Endothelial cell of umbilical vein (primary cell): ENCODE data around the gene SEZ6L2. TPM values are rescaled to one million over a fixed set of nuclear protein-coding genes. Genes with fewer than 3 reads are reported as not detected.
"Not testable (repeated sequence)": the region's sequence is repeated elsewhere in the genome, so short reads cannot be mapped to it uniquely, and the experiment has no call there.

Experiments used
- BruUV-seq: library from RNA; stranded (reverse); fragments of 400-500 nt; replicated peaks from 2 replicates; lab custom pipeline; 2021; lab: Mats Ljungman, UMichigan
- CTCF ChIA-PET: fragments of 300-600, 350-600 bp; sonication (Branson Sonifier 250); formaldehyde crosslinking; loops from one replicate; lab custom pipeline; 2021; ENCODE audit warnings: antibody characterized with exemption, inconsistent platforms; lab: Charles Lee
- POLR2A ChIA-PET: fragments of 300-600, 350-600 bp; sonication (Branson Sonifier 250); formaldehyde crosslinking; loops from one replicate; lab custom pipeline; 2021; ENCODE audit warnings: antibody characterized with exemption, inconsistent platforms; lab: Charles Lee
- DNase-seq: peaks from one replicate; pipeline ENCODE4 v3.0.0-alpha.2; 2011; ENCODE audit warnings: low read depth, low spot score
- FAIRE-seq: peaks from 2 replicates; lab custom pipeline; 2011; peaks lifted over from hg19 to GRCh38; lab: Jason Lieb, UNC
- H2AFZ ChIP-seq: 2 replicates; pipeline ENCODE4 v1.6.0; 2012; ENCODE audit warnings: low read depth, low read length, control low read depth, inconsistent platforms
- H3K27ac ChIP-seq: 2 replicates; pipeline ENCODE4 v1.5.1; 2011; ENCODE audit warnings: low read depth, mild to moderate bottlenecking, control low read depth, low read length, moderate library complexity; ENCODE audit not compliant: insufficient read depth
- H3K27me3 ChIP-seq, 2 experiments: 2 replicates each; pipeline versions ENCODE4 v1.6.0 to v1.6.1; 2011; ENCODE audit warnings: low read length in 2 of 2, mixed read lengths in 1 of 2; ENCODE audit not compliant: control insufficient read depth in 2 of 2, insufficient read depth in 2 of 2
- H3K36me3 ChIP-seq, 2 experiments: 2 replicates in 1 of 2; 3 replicates in 1 of 2; pipeline ENCODE4 v1.5.1; 2011; ENCODE audit warnings: low read length in 2 of 2, mild to moderate bottlenecking in 1 of 2, moderate library complexity in 1 of 2; ENCODE audit not compliant: control insufficient read depth in 2 of 2, insufficient read depth in 2 of 2; ENCODE audit errors: extremely low read depth in 1 of 2
- H3K4me1 ChIP-seq: 3 replicates; pipeline ENCODE4 v1.5.1; 2011; ENCODE audit warnings: mild to moderate bottlenecking, low read length; ENCODE audit not compliant: control insufficient read depth, insufficient read depth; ENCODE audit errors: extremely low read depth
- H3K4me2 ChIP-seq: 2 replicates; pipeline ENCODE4 v1.6.1; 2011; ENCODE audit warnings: low read length, control low read depth, mixed read lengths; ENCODE audit not compliant: insufficient read depth
- H3K4me3 ChIP-seq, 3 experiments: fragments of 200-600 bp in 1 of 3; sonication (generic), shearing (Covaris generic) in 1 of 3; replicated peaks in 1 of 3; 2 replicates each; pipeline ENCODE4 v1.5.1; 2011 to 2016; ENCODE audit warnings: control low read depth in 3 of 3, low read length in 3 of 3, mild to moderate bottlenecking in 2 of 3, inconsistent platforms in 1 of 3, low read depth in 1 of 3, moderate library complexity in 1 of 3; ENCODE audit not compliant: insufficient read depth in 1 of 3
- H3K79me2 ChIP-seq: 2 replicates; pipeline ENCODE4 v1.6.0; 2012; ENCODE audit warnings: low read length, inconsistent platforms; ENCODE audit not compliant: control insufficient read depth, insufficient read depth
- H3K9ac ChIP-seq: replicated peaks from 2 replicates; pipeline ENCODE3; 2011; ENCODE audit warnings: low read length, control low read depth; ENCODE audit not compliant: insufficient read depth; ENCODE audit errors: extremely low read depth
- H3K9me1 ChIP-seq: replicated peaks from 3 replicates; pipeline ENCODE4 v1.6.0; 2011; ENCODE audit warnings: mild to moderate bottlenecking, low read length; ENCODE audit not compliant: control insufficient read depth, insufficient read depth; ENCODE audit errors: extremely low read depth
- H3K9me3 ChIP-seq: replicated peaks from 2 replicates; pipeline ENCODE4 v1.5.1; 2012; ENCODE audit warnings: low read length, inconsistent platforms; ENCODE audit not compliant: control insufficient read depth, insufficient read depth
- H4K20me1 ChIP-seq: replicated peaks from 2 replicates; pipeline ENCODE3; 2011; ENCODE audit warnings: mild to moderate bottlenecking, low read length; ENCODE audit not compliant: control insufficient read depth, insufficient read depth; ENCODE audit errors: extremely low read depth
- EZH2 ChIP-seq: IDR thresholded peaks from 2 replicates; pipeline ENCODE4 v1.6.1; 2012; ENCODE audit warnings: borderline replicate concordance, low read depth, mild to moderate bottlenecking, moderate library complexity, low read length, inconsistent platforms; ENCODE audit not compliant: severe bottlenecking
- FOS ChIP-seq: IDR thresholded peaks from 2 replicates; pipeline ENCODE4 v1.6.1; 2011; ENCODE audit warnings: mild to moderate bottlenecking, low read length, moderate library complexity, borderline replicate concordance; ENCODE audit not compliant: insufficient read depth
- GATA2 ChIP-seq: IDR thresholded peaks from 2 replicates; pipeline ENCODE4 v1.7.0; 2011; ENCODE audit warnings: low read depth, mild to moderate bottlenecking, moderate library complexity, mixed read lengths, low read length; ENCODE audit not compliant: insufficient read length, insufficient read depth
- JUN ChIP-seq: IDR thresholded peaks from 2 replicates; pipeline ENCODE4 v1.6.1; 2011; ENCODE audit warnings: borderline replicate concordance, low read depth; ENCODE audit not compliant: insufficient read length, insufficient read depth
- MYC ChIP-seq: IDR thresholded peaks from one replicate; pipeline ENCODE4 v1.6.1; 2011; ENCODE audit warnings: mild to moderate bottlenecking, low read depth, low read length
- POLR2A ChIP-seq: IDR thresholded peaks from 2 replicates; pipeline ENCODE4 v1.6.1; 2012; ENCODE audit warnings: low read depth, mild to moderate bottlenecking, control low read depth, low read length
- POLR2AphosphoS5 ChIP-seq: IDR thresholded peaks from 2 replicates; pipeline ENCODE4 v1.6.1; 2012; ENCODE audit warnings: low read depth, mild to moderate bottlenecking, control low read depth, low read length, moderate library complexity; ENCODE audit not compliant: insufficient read depth
- dilution Hi-C: fragments of 300-500 bp; cut with MboI; formaldehyde crosslinking; loops from one replicate; pipeline ENCODE4 v1.15.0; 2019; ENCODE audit warnings: low sequenced_read_pairs; ENCODE audit not compliant: extremely low pct_ligation_motif_present
- intact Hi-C: fragments of 100-400 bp; cut with micrococcal nuclease; formaldehyde crosslinking; loops from one replicate; pipeline ENCODE4 v1.10.0; 2022
- polyA plus RNA-seq, 4 experiments: library from polyadenylated mRNA; depleted of rRNA in 3 of 4; stranded (reverse) in 3 of 4; unstranded in 1 of 4; fragments of >200 nt; gene quantifications; 2 replicates each; pipeline versions ENCODE4 v1.2.1 to v1.2.3, GENCODE V29; 2011 to 2012; ENCODE audit warnings: missing spikeins in 1 of 4
- total RNA-seq: library from RNA; stranded (reverse); gene quantifications from 2 replicates; pipeline ENCODE4 v1.2.3, GENCODE V29; 2021
- TF ChIP-seq, protein P1 (sequence below), 2 donors: IDR thresholded peaks; 1 replicate in 1 of 2; 2 replicates in 1 of 2; pipeline ENCODE4 v1.5.1; 2011; ENCODE audit warnings: low read length in 2 of 2, mild to moderate bottlenecking in 2 of 2, moderate library complexity in 2 of 2, control low read depth in 1 of 2, inconsistent platforms in 1 of 2, low read depth in 1 of 2; ENCODE audit not compliant: insufficient read depth in 1 of 2; ENCODE audit errors: extremely low read depth in 1 of 2
- TF ChIP-seq, protein P2 (sequence below): IDR thresholded peaks from 2 replicates; pipeline ENCODE4 v1.6.1; 2011; ENCODE audit not compliant: insufficient read depth, insufficient read length

The SEZ6L2 gene
- total and polyA plus RNA-seq, 2 donors (not counting 3 experiments of a cell fraction or from before 2014, with no cell fraction given) = 2.4 to 4.5 TPM

GRCh38 chr16:29910819-29911675 is 11.7 kb upstream of the SEZ6L2 start:
- no TSS peak for BruUV-seq
- ChIA-PET CTCF (interaction anchor here (1.7 kb wide), 1 partner anchor 15 kb away, joined by 5 read pairs; the partner anchor contains the start of gene KCTD13), POLR2A (no interaction called here)
- no peak for DNase-seq
- H3K27me3 ChIP-seq = no peaks in the 10 kb centered on the region
- intact Hi-C loops (no loop called here), dilution Hi-C loops (no loop called here)
- H3K4me1 ChIP-seq = peaks cover 3% of the 10 kb centered on the region
- H3K27ac ChIP-seq = no peak overlapping the region
- FAIRE-seq = no peak
- H3K4me3 ChIP-seq = no peak overlapping the region
- H3K79me2 ChIP-seq = no peaks in the 10 kb centered on the region
- peaks cover 0 to 3% of the 10 kb centered on the region in 2 experiments for H3K36me3 ChIP-seq
- H4K20me1 ChIP-seq = no peaks in the 10 kb centered on the region
- H3K4me2 ChIP-seq = no peak overlapping the region
- H3K9me1 ChIP-seq = no peaks in the 10 kb centered on the region
- TF ChIP-seq, protein P1, sequence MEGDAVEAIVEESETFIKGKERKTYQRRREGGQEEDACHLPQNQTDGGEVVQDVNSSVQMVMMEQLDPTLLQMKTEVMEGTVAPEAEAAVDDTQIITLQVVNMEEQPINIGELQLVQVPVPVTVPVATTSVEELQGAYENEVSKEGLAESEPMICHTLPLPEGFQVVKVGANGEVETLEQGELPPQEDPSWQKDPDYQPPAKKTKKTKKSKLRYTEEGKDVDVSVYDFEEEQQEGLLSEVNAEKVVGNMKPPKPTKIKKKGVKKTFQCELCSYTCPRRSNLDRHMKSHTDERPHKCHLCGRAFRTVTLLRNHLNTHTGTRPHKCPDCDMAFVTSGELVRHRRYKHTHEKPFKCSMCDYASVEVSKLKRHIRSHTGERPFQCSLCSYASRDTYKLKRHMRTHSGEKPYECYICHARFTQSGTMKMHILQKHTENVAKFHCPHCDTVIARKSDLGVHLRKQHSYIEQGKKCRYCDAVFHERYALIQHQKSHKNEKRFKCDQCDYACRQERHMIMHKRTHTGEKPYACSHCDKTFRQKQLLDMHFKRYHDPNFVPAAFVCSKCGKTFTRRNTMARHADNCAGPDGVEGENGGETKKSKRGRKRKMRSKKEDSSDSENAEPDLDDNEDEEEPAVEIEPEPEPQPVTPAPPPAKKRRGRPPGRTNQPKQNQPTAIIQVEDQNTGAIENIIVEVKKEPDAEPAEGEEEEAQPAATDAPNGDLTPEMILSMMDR (IDR thresholded peaks at IDR 0.05; ENCODE audit: extremely low read depth in 1 of 2, insufficient read depth in 1 of 2, low read depth in 1 of 2, low read length in 2 of 2) = no peak
- no peak for TF ChIP-seq GATA2
- no peak for TF ChIP-seq POLR2AphosphoS5
- TF ChIP-seq MYC = no peak
- TF ChIP-seq POLR2A = no peak
- no peak for TF ChIP-seq FOS
- TF ChIP-seq JUN = no peak
- TF ChIP-seq, protein P2, sequence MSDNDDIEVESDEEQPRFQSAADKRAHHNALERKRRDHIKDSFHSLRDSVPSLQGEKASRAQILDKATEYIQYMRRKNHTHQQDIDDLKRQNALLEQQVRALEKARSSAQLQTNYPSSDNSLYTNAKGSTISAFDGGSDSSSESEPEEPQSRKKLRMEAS = no peak
- no peak for TF ChIP-seq EZH2
- H2AFZ ChIP-seq = no peak overlapping the region
- H3K9me3 ChIP-seq = no peaks in the 10 kb centered on the region
- H3K9ac ChIP-seq = no peak overlapping the region

DNA sequence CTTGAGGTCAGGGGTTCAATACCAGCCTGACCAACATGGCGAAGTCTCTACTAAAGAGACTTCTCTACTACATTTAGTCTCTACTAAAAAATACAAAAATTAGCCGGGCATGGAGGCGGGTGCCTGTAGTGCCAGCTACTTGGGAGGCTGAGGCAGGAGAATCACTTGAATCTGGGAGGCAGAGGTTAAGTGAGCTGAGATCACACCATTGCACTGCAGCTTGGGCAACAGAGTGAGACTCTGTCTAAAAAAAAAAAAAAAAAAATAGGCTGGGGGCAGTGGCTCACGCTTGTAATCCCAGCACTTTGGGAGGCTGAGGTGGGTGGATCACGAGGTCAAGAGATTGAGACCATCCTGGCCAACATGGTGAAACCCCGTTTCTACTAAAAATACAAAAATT is 10.5 kb upstream of the SEZ6L2 start:
- H3K9me3 ChIP-seq, H3K4me2 ChIP-seq, H3K27ac ChIP-seq, H4K20me1 ChIP-seq, H3K27me3 ChIP-seq, H3K4me3 ChIP-seq, H3K79me2 ChIP-seq, H3K9me1 ChIP-seq, dilution Hi-C loops, H3K9ac ChIP-seq, BruUV-seq, POLR2A ChIA-PET, DNase-seq, H3K36me3 ChIP-seq, H3K4me1 ChIP-seq, FAIRE-seq, H2AFZ ChIP-seq: not testable (repeated sequence)
- CTCF ChIA-PET = interaction anchor here (1.0 kb wide), 1 partner anchor 8 kb away, joined by 4 read pairs; no protein-coding TSS in a partner anchor
- intact Hi-C loops = loop anchor here (10.0 kb wide), 1 partner anchor 85 kb away; the partner anchor contains the start of gene MVP
